HG02885 (cell line): ENCODE measurements around the gene ZNF568.

Experiments
- ATAC-seq: cut with Tn5 transposase; IDR thresholded peaks from one replicate; pipeline ENCODE4 v1.9.1; 2021; ENCODE audit warnings: mild to moderate bottlenecking; ENCODE audit not compliant: unreplicated experiment, poor library complexity

Gene ZNF568

DNA sequence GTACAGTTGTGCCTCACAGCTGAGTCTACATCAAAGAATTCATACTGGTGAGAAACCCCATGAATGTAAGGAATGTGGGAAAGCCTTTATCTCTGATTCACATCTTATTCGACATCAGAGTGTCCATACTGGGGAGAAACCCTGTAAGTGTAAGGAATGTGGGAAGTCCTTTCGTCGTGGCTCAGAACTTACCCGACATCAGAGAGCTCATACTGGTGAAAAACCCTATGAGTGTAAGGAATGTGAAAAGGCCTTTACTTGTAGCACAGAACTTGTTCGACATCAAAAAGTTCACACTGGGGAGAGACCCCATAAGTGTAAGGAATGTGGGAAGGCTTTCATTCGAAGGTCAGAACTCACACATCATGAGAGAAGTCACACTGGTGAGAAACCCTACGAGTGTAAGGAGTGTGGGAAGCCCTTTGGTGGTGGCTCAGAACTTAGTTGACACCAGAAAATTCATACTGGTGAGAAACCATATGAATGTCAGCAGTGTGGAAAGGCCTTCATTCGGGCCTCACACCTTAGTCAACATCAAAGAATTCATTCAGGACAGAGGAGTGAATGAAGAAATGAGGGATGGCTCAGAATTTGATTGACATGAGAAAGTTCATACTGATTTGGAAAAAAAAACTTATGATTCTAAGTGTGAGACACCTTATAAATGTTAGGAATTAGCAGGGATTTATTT lies 81.2 kb downstream of the ZNF568 start:
- no peak for ATAC-seq

GRCh38 chr19:36997843-36998235 lies 81.7 kb downstream of the ZNF568 start:
- no peak for ATAC-seq

GRCh38 chr19:36999313-36999712 lies 83.2 kb downstream of the ZNF568 start:
- no peak for ATAC-seq

DNA sequence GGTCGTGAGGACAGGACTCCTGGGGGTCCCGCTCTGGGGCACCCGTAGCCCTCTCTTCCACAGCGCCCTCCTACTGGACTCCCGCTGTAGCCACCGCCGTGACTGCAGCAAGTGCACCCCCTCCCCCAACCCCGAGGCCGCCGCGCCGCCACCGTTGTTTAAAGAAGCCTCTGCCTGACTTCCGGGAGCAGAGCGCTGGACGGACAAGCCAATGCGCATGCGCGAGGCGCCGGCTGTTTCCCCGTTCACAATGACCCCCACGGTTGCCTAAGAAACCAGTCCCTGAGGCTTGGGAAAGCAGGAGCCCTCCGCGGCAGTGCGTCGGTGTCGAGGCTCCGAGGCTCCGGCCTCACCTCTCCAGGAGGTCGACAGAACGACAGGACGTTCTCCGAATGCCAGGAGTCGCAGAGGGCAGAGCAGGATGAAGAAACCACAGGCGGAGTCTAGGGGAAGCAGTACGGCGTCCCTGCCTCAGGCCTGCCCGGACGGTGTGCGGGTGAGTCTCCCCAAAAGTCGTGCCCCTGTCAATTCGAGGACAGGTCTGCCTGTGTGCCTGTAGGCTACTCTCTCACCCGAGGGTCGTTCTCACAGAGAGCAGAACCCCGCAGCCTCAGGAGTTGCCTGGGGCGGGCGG lies 91.6 kb downstream of the ZNF568 start:
- ATAC-seq: no peak

DNA sequence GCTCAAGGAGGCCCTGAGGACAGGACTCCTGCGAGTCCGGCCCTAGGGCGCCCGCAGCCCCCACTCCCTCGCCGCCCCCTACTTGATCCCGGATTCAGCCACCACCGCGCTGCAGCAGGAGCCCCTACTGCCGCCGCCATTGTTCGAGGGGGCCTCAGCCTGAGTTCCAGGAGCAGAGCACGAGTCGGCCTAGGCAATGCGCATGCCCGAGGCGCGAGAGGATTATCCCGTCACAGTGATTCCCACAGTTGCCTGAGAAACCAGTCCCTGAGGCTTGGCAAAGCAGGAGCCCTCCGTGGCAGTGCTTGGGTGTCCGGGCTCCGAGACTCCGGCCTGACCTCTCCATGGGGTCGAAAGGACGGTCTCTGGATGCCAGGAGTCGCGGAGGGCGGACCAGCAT lies 93.7 kb downstream of the ZNF568 start:
- no peak for ATAC-seq

- no peak for ATAC-seq
Observed at GRCh38 chr19:37012093-37012745, 96.1 kb downstream of the ZNF568 start.

- no peak for ATAC-seq
Observed at GRCh38 chr19:37014456-37014855, 98.3 kb downstream of the ZNF568 start.

- no peak for ATAC-seq
Observed at GRCh38 chr19:37045140-37045539, 129.0 kb downstream of the ZNF568 start.
